ENCODE measurements around the gene PODXL. TPM values are rescaled to one million over a fixed set of nuclear protein-coding genes. Genes with fewer than 3 reads are reported as not detected.

The PODXL gene
- 62.8 and 114 TPM in 2 replicates for total RNA-seq

DNA sequence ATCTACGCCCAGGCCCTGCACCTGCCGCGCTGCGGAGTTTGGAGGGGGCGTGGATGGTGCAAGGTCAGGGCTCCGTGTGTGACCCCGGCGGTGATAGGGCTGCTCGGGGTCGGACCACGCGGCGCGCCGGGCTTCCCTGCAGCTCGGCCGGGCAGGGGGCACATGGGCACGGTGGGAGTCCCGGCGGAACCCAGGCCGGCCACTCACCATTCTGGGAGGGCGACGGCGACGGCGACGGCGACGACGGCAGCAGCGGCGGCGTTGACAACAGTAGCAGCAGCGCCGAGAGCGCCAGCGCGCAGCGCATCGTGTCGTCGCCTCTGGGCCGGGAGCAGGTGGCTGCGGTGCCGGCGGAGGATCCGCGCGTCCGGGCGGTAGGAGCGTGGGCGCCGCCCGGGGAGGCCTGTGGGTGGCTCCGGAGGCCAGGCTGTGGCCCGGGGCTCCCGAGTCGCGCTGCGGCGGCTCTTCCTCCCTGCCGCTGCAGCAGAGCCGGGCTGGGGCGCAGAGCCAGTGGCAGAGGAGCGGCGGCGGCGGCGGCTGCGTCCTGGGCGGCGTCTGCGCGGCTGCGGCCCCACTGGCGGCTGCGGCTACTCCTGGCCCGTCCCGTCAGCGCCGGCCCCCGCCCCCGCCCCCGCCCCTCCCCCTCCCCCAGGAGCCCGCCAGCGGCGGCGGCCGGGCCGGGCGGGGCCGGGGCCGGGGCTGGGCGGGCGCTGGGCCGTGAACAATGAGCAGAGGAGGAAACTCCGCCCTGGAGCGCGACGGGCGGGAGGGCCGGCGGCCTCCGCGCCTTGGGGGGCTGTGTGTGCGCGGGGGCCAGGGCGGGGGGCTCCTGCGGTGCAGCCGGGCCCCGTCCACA, at the start of gene PODXL:
TSS of gene PODXL (minus strand) at position 576 of the 856 bp plus-strand sequence. CDS start at position 307, 269 bp downstream.
- no peak for DNase-seq (ENCODE audit: low read depth, low spot score)

DNA sequence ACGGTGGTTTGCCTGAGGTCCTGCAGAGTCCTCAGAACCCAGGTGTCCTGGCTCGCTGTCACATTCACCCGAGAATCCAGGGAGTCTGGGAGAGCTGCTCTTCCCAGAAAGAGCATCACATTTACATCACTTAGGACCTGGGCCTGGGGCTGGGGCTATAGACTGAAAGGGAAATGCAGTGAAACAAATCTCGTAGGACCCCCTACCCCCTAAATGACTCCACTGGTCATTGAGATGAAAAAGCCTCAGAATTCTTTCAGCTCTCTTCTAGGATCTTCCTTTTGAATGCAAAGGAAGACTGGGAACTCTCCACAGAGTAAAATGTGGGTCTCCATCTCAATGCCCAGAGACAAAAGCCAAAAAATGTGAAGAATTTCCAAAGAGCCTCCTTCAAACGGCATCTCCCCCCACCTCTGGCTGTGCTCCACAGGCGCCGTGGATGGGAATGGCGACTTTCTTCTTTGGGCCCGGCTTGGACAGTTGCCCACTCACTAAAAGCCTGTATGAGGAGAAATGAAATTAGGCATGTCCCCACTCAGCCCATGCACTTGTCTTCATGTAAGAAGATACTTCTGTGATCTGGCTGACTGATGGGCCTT, 49.0 kb upstream of the PODXL start:
- DNase-seq (ENCODE audit: low read depth, low spot score), result no peak

DNA sequence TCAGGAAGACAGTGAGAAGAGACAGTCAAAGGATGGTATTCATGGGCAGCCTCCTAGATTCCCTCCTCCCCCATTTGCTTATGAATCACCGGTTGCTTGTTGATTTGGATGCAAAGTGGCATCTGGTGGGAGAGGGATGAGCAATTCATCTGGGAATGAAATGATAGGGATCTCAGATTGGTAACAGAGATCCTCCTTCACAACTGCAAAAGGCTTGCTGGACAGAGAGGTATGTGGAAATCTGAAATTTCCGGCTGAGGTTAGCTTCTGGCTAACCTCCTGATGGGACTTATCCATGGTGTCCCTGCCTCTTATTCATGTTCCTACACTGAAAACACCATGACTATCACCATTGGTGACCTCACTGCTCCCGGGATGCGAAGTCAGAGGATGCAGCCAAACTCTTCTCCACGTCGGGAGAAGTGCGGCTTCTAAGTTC, 48.4 kb upstream of the PODXL start:
- no peak for DNase-seq (ENCODE audit: low read depth, low spot score)

DNA sequence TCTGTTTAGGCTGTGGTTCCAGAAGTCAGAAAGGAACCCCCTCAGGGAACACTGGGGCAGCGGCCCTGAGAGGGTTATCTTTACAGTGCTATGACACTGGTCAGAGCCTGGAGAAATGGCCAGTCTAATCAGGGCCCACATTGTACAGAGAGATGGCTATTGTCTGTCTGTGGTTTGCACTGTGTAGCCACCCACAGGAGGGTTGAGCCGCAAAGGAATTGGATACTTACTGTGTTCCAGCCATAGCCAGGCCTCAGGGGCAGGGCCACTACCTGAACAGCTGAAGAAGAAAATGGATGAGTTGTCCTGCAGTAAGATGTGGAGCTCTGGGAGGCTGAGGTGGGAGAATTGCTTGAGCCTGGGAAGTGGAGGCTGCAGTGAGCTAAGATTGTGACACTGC, 47.5 kb upstream of the PODXL start:
- DNase-seq (ENCODE audit: low read depth, low spot score), result no peak

DNA sequence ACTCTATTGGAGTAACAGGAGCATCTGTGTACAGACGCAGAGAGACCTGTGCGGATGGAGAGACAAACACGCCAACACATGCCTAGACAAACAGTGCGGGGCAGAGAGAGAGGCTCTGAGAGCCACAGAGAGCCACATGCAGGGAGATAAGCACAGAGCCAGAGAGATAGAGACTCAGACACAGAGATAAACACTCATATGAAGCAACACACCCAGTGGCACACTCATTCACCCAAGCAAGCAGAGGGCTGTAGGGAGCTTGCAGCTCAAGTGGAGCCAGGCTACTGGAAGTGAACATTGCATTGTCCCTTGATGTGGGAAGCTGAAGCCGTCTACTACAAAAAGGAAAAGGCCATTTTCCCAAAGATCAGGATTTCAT, 46.6 kb upstream of the PODXL start:
- DNase-seq (ENCODE audit: low read depth, low spot score), result no peak

DNA sequence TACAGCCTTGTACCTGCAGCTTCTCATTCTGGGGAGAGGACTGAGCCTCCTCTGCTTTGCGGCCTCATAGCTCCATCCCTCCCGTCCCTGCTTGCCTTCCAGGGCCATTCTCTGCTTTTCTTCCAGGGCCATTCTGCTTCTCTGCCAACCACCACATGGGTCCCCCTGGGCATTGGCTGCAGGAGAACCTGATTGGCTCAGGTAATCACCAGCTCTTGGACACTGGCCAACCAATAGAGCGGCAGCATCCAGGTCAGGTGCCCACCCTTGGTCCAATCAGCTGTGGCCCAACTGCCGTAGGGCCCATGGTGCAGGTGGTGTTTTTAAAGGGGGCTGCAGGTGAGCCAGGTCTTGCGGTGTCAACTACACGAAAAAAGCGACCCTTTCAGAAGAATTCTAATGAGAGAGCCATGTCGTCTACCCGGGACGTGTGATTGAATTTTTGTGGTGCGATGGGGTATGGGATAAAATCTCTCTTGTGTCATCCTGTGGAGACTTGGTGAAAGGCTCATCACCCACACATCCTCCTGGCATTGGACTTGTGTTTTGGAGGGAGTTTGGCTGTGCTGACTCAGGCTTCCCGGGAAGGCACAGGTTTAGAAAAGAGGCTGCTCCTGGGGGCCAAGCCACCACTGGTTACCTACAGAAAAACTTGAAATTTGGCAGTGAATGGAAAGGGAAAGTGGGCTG, 46.0 kb upstream of the PODXL start:
- DNase-seq (ENCODE audit: low read depth, low spot score), result no peak

DNA sequence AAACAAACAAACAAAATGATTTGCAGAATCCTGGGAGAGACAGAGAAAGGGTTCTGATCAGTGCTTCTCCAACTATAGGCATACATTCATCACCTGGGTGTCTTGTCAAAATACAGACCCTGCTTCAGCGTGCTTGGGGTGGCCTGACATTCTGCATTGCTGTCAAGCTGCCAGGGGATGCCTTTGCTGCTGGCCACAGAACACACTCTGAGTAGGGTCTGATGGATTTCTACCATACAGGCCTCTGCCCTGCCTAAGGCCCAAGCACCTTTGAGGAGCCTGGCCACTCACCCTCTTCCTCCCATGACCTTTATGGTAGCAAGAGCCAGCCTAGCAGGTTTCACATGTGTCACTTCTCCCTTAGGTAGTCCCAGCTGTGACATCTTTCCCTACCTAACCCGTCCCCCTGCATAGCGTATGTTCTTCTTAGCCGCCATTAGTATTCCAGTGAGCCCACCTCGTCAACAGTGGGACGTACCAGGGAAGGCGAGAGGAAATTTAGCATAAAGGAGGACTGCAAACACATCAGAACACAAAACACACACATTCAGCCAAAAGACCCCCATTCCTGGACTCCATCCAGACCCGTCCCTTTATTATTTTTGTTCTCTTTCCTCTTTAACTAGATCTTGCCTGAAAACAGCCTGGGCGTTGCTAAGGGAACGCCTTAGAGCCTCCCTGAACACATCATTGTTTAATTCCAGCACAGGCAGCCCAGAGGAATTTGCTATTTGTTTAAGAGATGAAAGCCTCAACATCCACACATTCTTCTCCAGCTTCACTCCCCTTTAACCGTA, 43.9 kb upstream of the PODXL start:
- DNase-seq (ENCODE audit: low read depth, low spot score), result no peak

DNA sequence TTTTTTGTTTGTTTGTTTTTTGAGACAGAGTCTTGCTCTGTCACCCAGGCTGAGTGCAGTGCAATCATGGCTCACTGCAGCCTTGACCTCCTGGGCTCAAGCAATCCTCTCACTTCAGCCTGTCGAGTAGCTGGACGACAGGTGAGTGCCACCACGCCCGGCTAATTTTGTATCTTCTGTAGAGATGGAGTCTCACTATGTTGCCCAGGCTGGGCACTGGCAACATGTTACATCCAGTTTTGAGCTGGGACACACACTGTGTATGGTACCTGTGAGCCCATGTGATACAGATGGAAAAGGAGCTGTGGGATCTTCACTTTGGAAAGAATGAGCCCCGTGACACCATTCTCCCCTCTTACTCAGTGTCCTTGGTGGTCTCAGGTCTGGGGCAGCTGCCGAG, 40.4 kb upstream of the PODXL start:
- DNase-seq (ENCODE audit: low read depth, low spot score), result no peak

DNA sequence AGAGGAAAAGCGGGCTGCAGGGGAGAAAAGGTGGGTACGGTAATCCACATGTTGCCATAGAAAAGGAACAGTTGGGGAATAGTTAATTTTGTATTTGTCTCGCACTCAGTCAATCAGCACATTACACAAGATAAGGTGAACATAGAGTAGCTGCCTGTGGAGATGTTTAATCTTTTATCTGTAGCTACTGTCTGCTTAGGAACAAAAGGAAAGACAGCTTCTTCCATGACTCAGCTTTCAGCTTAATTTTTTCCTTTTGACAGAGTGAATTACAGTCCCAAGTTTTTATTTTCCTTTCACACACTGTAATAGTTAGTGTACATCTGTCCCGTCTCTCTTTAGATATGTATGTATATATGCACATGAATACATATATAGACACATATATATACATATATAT, 39.3 kb upstream of the PODXL start:
- no peak for DNase-seq (ENCODE audit: low read depth, low spot score)

DNA sequence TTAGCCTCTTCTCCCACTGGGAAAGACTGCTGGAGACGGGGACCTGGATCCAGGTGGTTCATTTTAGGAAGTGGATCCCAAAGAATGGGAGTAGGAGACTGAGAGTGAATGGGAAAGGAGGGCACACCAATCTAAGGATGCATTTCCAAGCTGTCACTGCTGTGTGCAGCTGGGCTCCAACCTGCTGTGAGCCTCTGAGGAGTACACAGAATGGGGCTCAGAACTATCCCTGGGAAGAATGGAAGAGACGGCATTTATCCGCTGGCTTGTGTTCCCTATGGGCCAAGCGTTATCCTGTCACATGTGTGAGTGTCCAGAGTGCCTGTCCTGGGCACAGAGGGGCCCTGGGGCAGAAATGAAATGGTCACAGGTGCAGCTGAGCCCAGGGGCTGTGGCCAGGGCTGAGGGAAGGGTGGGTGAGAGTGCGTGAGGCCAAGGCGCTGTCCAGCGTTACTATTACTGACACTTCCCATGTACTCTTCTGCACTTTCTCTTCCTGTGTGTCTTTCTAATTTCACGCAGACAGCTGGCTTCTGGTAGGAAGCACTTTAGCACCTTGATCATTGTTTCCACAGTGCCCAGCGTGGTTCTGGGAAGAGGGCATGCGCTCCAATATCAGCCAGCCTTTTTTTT, 35.4 kb upstream of the PODXL start:
- no peak for DNase-seq (ENCODE audit: low read depth, low spot score)

DNA sequence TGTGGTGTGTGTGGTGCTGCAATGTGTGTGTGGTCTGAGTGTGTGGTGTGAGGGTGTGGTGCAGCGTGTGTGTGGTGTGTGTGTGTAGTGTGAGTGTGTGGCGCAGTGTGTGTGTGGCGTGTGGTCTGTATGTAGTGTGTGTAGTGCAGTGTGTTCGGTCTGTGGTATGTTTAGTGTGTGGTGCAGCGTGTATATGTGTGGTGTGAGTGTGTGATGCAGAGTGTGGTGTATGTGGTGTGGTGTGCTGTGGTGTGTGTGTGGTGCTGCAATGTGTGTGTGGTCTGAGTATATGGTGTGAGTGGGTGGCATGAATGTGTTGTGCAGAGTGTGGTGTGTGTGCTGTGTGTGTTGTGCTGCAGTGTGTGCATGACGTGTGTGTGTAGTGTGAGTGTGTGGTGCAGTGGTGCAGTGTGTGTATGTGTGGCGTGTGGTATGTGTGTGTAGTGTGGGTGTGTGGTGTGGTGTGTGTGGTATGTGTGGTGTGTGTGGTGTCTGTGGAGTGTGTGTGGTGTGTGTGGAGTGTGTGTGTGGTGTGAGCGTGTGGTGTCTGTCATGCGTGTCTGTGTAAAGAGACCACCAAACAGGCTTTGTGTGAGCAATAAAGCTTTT, 31.0 kb upstream of the PODXL start:
- no peak for DNase-seq (ENCODE audit: low read depth, low spot score)

DNA sequence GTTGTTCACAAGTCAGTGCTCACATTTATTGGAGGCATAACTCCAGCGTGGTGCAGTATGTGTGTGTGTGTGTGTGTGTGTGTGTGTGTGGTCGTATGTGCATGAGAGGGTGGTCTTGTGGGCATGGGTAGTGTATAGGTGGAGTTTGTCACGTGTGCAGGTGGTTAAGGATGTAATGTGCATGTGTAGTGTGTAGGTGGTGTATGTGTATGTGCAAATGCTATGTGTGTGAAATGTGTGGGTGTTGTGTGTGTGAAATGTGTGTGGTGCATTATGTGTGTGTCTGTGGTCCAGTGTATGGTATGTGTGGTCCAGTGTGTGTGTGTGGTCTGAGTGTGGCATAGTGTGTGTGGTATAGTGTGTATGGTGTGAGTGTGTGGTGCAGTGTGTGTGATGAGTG, 30.3 kb upstream of the PODXL start:
- DNase-seq (ENCODE audit: low read depth, low spot score), result no peak

DNA sequence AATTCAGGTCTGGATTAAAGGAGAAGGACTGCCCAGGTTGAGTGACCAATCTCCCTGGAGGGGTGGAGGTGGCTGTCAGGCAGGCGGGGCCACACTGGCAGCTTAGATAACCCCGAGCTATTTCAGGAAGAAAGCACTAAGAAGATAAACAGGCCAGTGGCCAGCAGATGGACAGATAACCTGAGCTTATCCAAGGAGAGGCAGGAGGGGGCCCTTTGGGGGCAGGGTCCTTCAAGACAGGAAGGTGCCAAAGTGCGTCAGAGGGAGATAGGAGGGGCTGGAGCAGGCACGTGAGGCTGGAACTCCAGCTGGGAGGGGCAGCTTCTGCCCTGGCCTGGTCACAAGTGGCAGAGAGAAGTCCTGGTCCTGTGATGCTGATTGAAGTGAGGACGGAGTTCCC, 29.8 kb upstream of the PODXL start:
- no peak for DNase-seq (ENCODE audit: low read depth, low spot score)

DNA sequence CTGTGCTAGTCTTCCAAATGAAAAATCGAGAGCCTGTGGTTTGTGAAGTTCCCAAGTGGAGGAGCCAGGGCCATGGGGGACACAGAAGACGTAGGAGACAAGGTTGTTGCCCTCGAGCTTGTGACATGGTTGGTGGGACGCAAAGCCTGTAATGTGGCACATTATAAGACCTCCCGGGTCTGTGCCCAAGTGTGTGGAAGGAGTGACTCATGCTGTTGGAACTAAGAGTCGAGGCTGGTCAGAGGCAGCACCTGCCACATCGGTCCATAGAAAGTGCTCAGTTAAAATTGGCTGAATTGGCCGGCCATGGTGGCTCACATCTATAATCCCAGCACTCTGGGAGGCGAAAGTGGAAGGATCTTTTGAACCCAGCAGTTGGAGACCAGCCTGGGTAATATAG, 27.0 kb upstream of the PODXL start:
- no peak for DNase-seq (ENCODE audit: low read depth, low spot score)

DNA sequence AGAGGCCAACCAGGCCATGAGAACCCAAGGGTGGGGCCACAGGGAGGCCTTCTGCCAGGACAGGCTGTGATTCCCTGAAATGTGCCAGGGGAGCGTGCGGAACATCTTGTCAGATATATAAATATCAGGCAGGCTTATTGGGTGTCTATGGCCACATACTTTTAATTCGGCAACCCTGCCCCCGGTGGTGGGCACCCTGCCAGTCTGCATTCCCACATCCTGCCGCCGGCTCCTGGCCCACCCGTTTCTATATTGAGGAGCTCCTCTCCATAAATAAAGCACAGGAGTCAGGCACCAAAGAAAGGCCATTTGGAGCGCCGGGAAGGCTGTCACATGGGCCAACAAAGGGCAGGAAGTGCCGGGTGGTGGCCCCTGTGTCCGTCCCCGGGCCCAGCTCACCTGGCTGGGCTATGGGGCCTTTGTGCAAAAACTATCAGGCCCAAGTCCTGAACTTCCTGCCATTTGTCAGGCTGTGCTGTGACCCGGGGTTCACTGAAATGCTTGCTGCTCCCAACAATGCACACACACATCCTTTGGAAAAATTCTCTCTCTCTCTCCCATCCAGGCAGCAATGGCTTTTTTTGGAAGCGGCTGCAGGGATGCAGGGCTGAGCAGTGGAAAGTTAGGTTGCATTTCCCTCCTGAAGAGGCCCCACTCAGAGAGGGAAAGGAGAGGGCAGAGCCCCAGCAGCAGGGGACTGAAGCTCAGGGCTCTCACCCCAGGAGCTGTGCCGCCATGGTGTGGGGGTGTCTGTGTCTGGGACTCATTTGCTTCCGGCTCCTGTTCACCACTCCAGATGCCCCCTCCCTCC, 25.0 kb upstream of the PODXL start:
- no peak for DNase-seq (ENCODE audit: low read depth, low spot score)

DNA sequence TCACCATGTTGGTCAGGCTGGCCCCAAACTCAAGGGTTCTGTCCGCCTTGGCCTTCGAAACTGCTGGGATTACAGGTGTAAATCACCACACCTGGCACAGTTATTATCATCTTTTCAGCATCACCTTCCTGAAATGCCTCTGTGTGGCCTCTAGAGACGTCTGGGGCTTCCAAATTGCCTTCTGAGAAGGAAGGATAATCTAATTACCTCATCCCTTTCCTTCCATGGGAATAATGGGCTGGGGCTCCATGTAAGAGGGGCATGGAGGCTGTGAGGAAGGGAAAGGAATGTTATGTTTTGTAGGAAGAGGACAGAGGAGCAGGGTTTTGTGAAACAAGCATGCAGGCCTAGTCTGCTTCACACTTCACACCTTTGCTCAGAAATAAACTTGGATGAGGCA, 22.2 kb upstream of the PODXL start:
- no peak for DNase-seq (ENCODE audit: low read depth, low spot score)

DNA sequence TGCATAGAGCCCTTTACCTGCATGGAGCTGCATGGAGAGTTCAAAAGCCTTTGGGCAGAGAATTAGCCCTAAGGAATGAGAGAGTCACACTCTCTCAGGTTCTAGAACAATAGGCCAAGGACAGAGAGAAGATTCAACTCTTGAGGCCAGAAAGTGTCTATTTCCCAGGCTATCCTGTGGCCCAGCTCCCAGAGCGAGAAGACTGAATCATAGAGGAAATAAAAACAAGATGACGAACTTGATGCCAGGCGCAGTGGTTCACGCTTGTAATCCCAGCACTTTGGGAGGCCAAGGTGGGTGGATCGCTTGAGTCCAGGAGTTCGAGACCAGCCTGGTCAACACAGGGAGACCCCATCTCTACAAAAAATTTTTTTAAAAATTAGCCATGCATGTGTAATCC, 18.3 kb upstream of the PODXL start:
- DNase-seq (ENCODE audit: low read depth, low spot score), result no peak

DNA sequence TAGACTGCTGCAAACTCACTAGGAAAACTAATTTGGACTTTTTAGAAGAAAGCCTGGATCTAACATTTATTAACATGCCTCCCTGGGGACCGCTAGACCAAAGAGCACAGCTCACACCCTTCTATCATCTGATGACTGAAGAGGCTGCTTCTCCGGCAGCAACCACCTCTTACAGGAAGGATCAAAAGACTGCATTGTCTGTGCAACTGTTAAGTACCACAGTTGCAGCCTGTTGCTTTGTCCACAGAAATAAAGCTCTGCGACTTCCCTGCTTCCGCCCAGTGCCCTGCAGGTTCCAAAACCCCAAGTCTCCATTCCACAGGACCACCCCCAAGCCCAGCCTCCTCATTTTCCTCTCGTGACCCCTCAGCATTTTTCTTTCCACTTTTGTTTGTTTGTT, 14.0 kb upstream of the PODXL start:
- no peak for DNase-seq (ENCODE audit: low read depth, low spot score)

DNA sequence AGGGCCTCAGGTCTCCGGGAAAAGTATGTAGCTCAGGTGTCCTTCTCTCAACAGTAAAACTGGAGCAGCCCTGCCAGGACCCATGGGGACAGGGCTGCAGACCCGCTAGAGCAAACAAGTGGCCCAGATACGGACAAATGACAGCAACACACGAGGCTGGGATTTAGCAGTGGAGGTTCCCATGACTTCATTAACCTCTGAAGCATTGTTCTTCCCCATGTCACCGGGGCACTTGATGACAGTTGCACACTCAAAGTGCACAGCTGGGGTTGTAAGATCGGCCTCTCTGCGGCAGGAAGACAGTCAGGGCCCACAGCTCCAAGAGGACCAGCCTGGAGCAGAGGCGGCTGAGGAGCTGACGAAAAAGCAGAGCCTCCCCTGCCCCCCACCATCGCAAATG, 12.5 kb upstream of the PODXL start:
- no peak for DNase-seq (ENCODE audit: low read depth, low spot score)

DNA sequence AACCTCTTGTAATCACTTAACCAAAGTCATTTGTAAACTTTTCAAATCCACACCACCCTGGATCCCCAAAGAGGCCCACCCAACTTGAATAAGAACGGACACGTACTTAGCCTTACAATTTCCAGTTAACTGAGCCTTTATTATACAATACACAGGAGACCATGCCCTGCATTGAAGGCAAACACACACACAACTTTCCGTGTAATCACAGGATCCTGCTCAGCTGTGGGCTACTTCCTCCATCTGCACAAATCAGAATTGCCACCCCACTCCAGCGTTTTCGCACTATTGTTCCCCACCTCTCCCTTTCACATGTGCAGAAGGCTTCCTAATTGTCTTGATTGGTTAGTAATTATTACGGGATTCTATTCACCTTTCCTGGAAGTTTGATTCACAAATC, 12.1 kb upstream of the PODXL start:
- DNase-seq (ENCODE audit: low read depth, low spot score), result no peak

Data from pulmonary artery endothelial cell (primary cell).